SK-N-SH treated with all-trans-retinoic acid at 6 μM for 48 hours (cell line): Measurements from ENCODE around the gene MAP9.

Experiments
- PPARA ChIP-seq: fragments of 250-450 bp; sonication (Bioruptor Pico); IDR thresholded peaks from 2 replicates; pipeline ENCODE4 v1.5.0; 2020; ENCODE audit warnings: mild to moderate bottlenecking, borderline replicate concordance
- TOX ChIP-seq: fragments of 250-450 bp; sonication (Bioruptor Pico); IDR thresholded peaks from 2 replicates; pipeline ENCODE4 v1.8.0; 2021; ENCODE audit warnings: mild to moderate bottlenecking, moderate library complexity, borderline replicate concordance
- ZC3H10 ChIP-seq: fragments of 250-450 bp; sonication (Bioruptor Pico); IDR thresholded peaks from 2 replicates; pipeline ENCODE4 v1.5.1; 2021; ENCODE audit warnings: mild to moderate bottlenecking, moderate library complexity
- ZNF565 ChIP-seq: fragments of 450-650 bp; formaldehyde crosslinking; conservative IDR thresholded peaks from 2 replicates; pipeline ENCODE4 v1.5.0; 2020; ENCODE audit warnings: low read depth, mild to moderate bottlenecking, moderate library complexity
- TF ChIP-seq, protein P1 (sequence below): fragments of 250-450 bp; sonication (Bioruptor Pico); IDR thresholded peaks from 2 replicates; pipeline ENCODE4 v1.5.1; 2020; ENCODE audit warnings: low read depth, mild to moderate bottlenecking, moderate library complexity

DNA sequence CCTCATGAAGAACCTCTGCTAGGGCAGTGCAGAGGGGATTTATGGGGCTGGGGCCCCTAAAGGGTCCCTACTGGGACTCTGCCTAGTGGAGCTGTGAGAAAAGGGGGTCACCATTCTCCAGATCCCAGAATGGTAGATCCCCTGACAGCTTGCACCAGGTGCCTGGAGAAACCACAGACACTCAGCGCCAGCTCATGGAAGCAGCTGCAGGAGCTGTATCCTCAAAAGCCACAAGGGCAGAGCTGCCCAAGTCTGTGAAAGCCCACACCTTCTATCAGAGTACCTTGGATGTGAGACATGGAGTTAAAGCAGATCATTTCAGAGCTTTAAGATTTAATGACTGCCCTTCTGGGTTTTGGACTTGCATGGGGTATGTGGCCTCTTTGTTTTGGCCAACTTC, 38.6 kb downstream of the MAP9 start:
- TF ChIP-seq ZC3H10: no peak
- TF ChIP-seq PPARA (CRISPR knock-in tag): no peak
- TF ChIP-seq ZNF565 (CRISPR knock-in tag): no peak
- TF ChIP-seq, protein P1, sequence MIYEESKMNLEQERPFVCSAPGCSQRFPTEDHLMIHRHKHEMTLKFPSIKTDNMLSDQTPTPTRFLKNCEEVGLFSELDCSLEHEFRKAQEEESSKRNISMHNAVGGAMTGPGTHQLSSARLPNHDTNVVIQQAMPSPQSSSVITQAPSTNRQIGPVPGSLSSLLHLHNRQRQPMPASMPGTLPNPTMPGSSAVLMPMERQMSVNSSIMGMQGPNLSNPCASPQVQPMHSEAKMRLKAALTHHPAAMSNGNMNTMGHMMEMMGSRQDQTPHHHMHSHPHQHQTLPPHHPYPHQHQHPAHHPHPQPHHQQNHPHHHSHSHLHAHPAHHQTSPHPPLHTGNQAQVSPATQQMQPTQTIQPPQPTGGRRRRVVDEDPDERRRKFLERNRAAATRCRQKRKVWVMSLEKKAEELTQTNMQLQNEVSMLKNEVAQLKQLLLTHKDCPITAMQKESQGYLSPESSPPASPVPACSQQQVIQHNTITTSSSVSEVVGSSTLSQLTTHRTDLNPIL (CRISPR knock-in tag): no peak
- no peak for TF ChIP-seq TOX (CRISPR knock-in tag)
